Stimulated activated CD8-positive, alpha-beta memory T cell treated with anti-CD3 and anti-CD28 coated beads, Interleukin-15, amount 100 ng/mL, for 4 hours (primary cell): ENCODE measurements around the gene FIBCD1.
"Not testable (repeated sequence)": the region's sequence is repeated elsewhere in the genome, so short reads cannot be mapped to it uniquely, and the experiment has no call there.

ENCODE experiments used
- DNase-seq, 2 donors: peaks; one replicate each; pipeline ENCODE4 v3.0.0-alpha.2; 2020; ENCODE audit warnings: low read depth in 2 of 2

FIBCD1 gene

DNA sequence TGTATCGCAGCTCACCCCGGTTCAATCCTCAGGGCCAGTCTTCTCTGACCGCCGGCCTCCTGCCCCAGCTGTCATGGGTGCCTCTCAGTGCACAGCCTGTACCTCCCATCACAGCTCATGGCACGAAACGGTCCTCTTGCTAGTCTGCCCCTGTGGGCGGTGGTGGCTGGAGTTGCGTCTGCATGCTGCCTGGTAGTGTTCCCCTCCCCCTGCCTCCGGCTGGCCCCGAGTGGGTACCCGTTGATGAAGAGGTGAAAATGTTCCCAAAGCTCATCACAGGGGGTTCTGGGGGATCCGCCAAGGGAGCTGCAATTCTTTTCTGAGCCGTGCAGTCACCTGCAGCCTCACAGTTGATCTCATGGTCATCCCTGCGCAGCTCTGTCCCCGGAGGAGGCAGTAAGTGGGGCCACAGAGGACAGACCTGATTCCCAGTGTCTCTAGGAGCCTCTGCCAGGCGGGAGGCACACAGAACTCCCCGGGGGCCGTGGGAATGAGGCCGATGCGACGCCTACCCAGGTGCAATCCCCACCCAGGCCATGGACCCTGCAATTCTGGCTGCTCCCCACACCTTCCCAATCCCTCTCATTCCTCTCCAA lies 34.7 kb upstream of the FIBCD1 start:
- DNase-seq = no peak

GRCh38 chr9:130972957-130973685 lies 34.1 kb upstream of the FIBCD1 start:
- DNase-seq = no peak

- no peak for DNase-seq
Observed at GRCh38 chr9:130972277-130972956, 33.4 kb upstream of the FIBCD1 start.

- no peak for DNase-seq
Observed at GRCh38 chr9:130971294-130971849, 32.3 kb upstream of the FIBCD1 start.

GRCh38 chr9:130970855-130971254 lies 31.8 kb upstream of the FIBCD1 start:
- DNase-seq = no peak

GRCh38 chr9:130970052-130970451 lies 31.0 kb upstream of the FIBCD1 start:
- DNase-seq = no peak

- DNase-seq = no peak
Observed at GRCh38 chr9:130965680-130966079, 26.6 kb upstream of the FIBCD1 start.

DNA sequence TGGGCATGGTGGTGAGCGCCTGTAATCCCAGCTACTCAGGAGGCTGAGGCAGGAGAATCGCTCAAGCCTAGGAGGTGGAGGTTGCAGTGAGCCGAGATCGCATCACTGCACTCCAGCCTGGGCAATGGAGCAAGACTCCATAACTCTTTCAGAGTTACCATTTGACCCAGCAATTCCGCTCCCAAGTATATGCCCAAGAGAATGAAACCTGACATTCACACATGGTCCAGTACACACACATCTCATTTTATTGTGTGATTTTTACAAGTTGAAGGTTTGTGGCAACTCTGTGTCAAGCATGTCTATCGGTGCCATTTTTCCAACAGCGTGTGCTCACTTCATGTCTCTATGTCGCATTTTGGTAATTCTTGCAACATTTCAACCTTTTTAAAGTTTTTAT lies 24.9 kb upstream of the FIBCD1 start:
- DNase-seq = no peak

- DNase-seq = no peak
Observed at GRCh38 chr9:130963337-130963908, 24.4 kb upstream of the FIBCD1 start.

- no peak for DNase-seq
Observed at GRCh38 chr9:130962418-130963316, 23.6 kb upstream of the FIBCD1 start.

DNA sequence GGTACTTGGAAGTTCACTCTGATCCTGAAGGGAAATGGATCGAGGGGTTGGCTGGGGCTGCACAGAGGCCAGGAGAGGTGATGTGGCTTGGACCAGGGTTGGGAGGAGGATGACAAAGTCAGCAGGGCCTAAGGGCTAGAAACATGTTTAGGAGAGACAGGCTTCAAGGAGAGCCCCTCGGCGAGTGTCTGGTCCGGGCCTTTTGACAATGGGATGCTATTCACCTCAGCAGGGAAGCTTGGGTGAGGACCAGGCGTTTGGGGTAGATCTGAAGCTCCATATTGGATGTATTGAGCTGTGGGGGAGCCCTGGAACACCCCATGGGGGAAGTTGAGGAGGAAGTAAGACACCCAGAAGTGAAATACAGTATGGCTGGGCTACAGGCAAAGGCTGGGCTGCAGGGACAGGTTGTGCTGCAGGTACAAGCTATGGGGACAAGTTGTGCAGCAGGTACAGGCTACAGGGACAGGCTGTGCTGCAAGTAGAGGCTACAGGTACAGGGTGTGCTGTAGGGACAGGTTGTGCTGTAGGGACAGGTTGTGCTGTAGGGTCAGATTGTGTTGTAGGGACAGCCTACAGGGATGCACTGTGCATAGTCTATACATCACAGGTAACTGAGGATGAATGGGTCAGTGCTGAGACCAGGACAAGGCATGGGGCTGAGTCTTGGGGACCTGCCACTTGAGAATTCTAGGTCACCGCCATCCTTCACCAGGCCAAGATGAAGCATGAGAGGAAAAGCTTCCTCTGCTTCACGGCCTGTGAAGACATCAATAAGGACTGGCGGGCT lies 22.7 kb upstream of the FIBCD1 start:
- DNase-seq = no peak

- DNase-seq = no peak
Observed at GRCh38 chr9:130960522-130961378, 21.7 kb upstream of the FIBCD1 start.

- no peak for DNase-seq
Observed at GRCh38 chr9:130959809-130960334, 20.8 kb upstream of the FIBCD1 start.

GRCh38 chr9:130958564-130958963 lies 19.5 kb upstream of the FIBCD1 start:
- not testable (repeated sequence) for DNase-seq

- no peak for DNase-seq
Observed at GRCh38 chr9:130957451-130958203, 18.6 kb upstream of the FIBCD1 start.

GRCh38 chr9:130956636-130957450 lies 17.8 kb upstream of the FIBCD1 start:
- DNase-seq = no peak

DNA sequence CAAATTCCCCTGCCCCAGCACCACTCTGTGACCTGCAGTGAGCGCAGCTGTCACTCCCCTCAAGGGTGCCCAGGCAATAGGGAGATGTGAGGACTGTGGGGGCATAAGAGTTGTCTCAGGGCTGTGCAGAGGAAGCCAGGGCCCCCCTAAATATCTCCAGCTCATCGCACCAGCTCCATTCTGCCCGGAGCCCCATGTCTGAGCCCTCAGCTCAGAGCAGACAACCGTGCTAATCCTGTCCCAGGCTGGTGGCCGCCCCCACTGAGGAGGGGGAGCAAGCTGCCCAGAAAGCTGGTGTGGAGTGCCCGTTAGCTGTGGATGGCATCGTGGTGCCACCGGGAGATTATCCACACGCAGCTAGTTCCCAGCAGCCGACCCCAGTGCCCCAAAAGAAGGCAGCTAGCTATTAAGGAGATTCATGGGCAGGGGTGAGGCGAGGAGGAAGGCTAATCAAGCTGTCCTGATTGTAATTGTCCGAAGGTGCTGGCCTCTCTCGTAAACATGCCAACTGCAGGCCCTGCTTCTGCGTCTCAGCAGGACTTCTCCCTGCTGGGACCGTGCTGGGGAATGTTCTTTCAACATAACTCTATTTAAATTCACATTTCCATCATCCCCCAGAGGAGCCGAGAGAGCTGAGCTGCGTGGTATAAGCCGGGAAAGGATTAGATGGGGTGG lies 17.0 kb upstream of the FIBCD1 start:
- no peak for DNase-seq
